ENCODE results near the gene PRRX1.

PRRX1 gene

DNA sequence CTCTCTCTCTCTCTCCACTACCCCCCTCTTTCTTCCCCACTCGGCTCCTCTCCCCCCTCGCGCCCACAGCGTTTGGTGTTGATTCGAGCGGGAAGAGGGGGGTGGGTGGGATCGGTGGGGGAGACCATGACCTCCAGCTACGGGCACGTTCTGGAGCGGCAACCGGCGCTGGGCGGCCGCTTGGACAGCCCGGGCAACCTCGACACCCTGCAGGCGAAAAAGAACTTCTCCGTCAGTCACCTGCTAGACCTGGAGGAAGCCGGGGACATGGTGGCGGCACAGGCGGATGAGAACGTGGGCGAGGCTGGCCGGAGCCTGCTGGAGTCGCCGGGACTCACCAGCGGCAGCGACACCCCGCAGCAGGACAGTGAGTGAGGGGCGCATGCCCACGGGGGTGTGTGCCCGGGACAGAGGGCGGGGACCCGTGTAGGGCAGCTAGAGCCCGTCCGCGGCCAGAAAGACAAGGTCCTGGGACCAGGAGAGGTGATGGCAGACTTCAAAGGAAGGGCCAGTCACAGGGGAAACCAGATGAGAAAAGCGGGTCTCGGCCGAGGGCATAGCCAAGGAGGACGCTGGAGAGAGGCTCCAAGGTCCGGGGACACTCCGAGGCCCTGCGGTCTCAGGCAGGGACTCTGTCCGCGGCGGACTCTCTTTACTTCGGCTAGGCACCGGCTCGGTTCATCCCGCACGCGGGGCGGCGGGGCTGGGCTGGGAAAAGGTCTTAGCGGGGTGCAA lies at the start of gene PRRX1:
TSS of gene PRRX1 (plus strand) at position 39 of the 735 bp plus-strand sequence. CDS start at position 127, 88 bp downstream.
- H3K4me1 Mint-ChIP-seq = peaks cover 60% of the 10 kb centered on the region
- H3K27ac Mint-ChIP-seq = no peak within 1 kb of the TSS
- peaks cover 9% of the 10 kb centered on the region for H3K9me3 Mint-ChIP-seq
- no peaks in the 10 kb centered on the region for H3K36me3 Mint-ChIP-seq (ENCODE audit: low read depth)
- DNase-seq = peak; percentile 56
- H3K27me3 Mint-ChIP-seq (ENCODE audit: low read depth, poor library complexity) = peaks cover 100% of the 10 kb centered on the region
- H3K4me3 Mint-ChIP-seq = peak within 1 kb of the TSS; percentile 81
- TF ChIP-seq, protein P1, sequence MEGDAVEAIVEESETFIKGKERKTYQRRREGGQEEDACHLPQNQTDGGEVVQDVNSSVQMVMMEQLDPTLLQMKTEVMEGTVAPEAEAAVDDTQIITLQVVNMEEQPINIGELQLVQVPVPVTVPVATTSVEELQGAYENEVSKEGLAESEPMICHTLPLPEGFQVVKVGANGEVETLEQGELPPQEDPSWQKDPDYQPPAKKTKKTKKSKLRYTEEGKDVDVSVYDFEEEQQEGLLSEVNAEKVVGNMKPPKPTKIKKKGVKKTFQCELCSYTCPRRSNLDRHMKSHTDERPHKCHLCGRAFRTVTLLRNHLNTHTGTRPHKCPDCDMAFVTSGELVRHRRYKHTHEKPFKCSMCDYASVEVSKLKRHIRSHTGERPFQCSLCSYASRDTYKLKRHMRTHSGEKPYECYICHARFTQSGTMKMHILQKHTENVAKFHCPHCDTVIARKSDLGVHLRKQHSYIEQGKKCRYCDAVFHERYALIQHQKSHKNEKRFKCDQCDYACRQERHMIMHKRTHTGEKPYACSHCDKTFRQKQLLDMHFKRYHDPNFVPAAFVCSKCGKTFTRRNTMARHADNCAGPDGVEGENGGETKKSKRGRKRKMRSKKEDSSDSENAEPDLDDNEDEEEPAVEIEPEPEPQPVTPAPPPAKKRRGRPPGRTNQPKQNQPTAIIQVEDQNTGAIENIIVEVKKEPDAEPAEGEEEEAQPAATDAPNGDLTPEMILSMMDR (IDR thresholded peaks at IDR 0.05) = no peak

DNA sequence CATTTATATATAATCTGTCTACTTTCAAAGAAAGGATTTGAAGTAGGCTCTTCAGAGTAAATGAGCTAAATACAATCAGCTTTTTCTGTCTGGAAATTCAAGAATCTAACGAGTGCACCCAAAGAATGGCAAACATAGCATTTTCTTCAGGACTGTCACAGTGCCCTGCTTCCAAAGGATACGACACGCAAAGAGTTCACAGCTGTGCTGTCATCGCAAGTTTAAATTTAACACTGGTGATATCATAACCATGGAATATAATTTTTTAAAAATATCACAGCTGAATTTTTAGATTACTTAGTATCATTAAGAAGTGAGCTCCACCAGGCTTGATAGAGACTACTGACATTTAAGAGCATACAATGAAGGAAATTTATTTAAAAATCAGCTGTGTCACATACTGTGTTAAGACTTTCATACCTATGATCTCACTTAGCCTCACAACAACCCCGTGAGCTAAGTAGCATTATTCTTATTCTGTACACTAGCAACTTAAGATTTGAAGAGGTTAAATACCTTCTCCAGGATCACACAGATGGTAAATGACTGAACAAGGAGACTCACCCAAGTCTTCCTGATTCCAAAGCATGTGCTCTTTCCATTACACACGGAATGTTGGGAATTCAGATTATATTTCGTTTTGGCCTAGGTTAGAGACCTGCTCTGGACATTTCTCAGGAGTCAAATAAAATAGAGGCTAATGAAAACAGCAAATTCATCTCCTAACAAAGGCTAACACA lies 46.2 kb upstream of the PRRX1 start:
- TF ChIP-seq, protein P1 (IDR thresholded peaks at IDR 0.05) = no peak
- no peaks in the 10 kb centered on the region for H3K36me3 Mint-ChIP-seq (ENCODE audit: low read depth)
- DNase-seq = no peak
- H3K27ac Mint-ChIP-seq = no peak overlapping the region
- H3K27me3 Mint-ChIP-seq (ENCODE audit: low read depth, poor library complexity) = peaks cover 10% of the 10 kb centered on the region
- peaks cover 3% of the 10 kb centered on the region for H3K9me3 Mint-ChIP-seq
- H3K4me1 Mint-ChIP-seq = no peaks in the 10 kb centered on the region
- H3K4me3 Mint-ChIP-seq = no peak overlapping the region

DNA sequence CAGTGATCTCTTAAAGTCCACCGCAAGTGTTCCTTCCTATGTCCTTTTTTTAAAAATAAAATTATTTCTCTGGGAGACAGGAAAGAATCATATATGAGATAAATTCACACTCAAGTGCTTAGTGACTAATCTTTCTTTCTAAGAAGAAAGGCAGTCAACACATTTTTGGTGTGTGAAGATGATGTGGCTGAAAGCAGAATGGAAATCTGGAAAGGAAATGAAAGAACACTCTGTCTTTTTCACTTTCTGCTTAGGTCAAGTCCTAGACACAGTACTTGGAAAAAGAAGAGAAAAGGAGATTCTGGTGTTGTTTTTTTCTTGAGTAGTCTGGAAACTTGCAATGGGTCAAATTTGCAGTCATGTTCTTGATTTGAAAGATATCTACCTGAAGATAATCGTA lies 45.5 kb upstream of the PRRX1 start:
- DNase-seq = no peak
- TF ChIP-seq, protein P1 (IDR thresholded peaks at IDR 0.05) = no peak
- no peaks in the 10 kb centered on the region for H3K9me3 Mint-ChIP-seq
- H3K36me3 Mint-ChIP-seq (ENCODE audit: low read depth) = no peaks in the 10 kb centered on the region
- H3K27me3 Mint-ChIP-seq (ENCODE audit: low read depth, poor library complexity) = peaks cover 13% of the 10 kb centered on the region
- H3K27ac Mint-ChIP-seq = peak overlapping the region; percentile 57
- H3K4me1 Mint-ChIP-seq = no peaks in the 10 kb centered on the region
- H3K4me3 Mint-ChIP-seq = no peak overlapping the region

DNA sequence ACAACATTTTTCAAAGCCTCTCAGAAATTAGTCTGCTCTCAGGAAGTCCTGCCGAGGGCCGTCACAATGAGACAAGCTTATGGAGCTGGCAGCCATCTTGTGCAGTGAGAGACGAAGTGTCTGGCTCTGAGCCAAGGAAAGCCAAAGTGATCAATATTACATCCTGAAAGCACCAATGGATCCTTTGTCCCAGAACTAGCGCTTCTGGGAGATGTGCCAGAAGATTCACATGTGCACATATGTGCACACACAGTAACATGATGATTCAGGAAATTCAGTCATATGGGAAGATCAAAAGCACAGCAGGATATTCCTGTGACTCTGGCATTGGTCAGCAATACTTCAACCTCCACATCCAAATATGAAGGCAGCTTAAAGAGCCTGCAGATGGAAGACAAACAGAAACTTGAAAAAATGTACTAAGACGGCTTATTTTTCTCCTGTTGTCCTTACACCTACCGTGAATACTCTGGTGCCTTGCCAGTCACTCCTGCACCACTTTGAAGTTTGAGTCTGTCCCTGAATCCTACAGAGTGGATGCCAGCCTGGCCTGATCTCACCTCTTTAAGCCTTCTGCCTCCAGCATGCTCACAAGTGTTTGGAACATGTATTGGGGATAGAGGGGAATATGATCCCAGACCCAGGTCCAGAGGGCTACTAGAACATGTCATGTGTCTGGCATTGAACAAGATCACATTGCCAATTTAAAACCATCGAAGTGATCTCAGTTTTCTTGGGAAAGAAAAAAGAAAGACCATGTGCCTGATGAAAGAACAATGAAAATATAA lies 44.5 kb upstream of the PRRX1 start:
- peaks cover 13% of the 10 kb centered on the region for H3K27me3 Mint-ChIP-seq (ENCODE audit: low read depth, poor library complexity)
- H3K27ac Mint-ChIP-seq = no peak overlapping the region
- H3K4me1 Mint-ChIP-seq = no peaks in the 10 kb centered on the region
- no peak for DNase-seq
- no peak overlapping the region for H3K4me3 Mint-ChIP-seq
- H3K36me3 Mint-ChIP-seq (ENCODE audit: low read depth) = no peaks in the 10 kb centered on the region
- TF ChIP-seq, protein P1 (IDR thresholded peaks at IDR 0.05) = no peak
- H3K9me3 Mint-ChIP-seq = no peaks in the 10 kb centered on the region

DNA sequence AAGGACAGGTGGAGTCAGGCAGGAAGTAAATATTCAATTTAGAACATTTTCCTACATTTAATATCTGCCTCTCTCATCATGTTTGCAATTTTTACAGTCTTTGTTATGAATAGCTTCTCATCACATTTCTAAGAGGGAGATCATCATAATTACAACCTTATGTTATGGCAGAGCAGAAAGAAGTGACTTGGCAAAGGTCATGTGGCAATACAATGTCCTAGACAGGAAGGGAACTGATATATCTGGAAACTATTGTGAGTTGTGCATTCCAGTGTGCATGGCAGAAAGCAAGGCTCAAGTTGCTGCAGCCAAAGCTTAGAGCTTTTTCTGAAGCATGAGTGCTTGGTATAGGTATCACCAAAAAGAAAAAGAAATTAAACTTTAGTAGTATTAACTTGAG lies 43.8 kb upstream of the PRRX1 start:
- Mint-ChIP-seq H3K9me3 (no peaks in the 10 kb centered on the region), H3K4me1 (no peaks in the 10 kb centered on the region), H3K27me3 (ENCODE audit: low read depth, poor library complexity) (peaks cover 13% of the 10 kb centered on the region), H3K27ac (no peak overlapping the region), H3K4me3 (no peak overlapping the region), H3K36me3 (ENCODE audit: low read depth) (no peaks in the 10 kb centered on the region)
- TF ChIP-seq, protein P1 (IDR thresholded peaks at IDR 0.05) = no peak
- DNase-seq = no peak

Data from nephron progenitor cell (in vitro differentiated cells).